Lung (tissue), 12 donors: ENCODE data around the gene PTGER4. TPM values are rescaled to one million over a fixed set of nuclear protein-coding genes. Genes with fewer than 3 reads are reported as not detected.

Experiments
- ATAC-seq: fragments of 200-7000 bp; cut with Tn5 transposase; one replicate; pipeline ENCODE4 v1.9.1; 2020; ENCODE audit warnings: moderate number of reproducible peaks; ENCODE audit not compliant: insufficient read depth, low FRiP score
- DNase-seq, 3 donors: peaks; one replicate each; pipeline ENCODE4 v3.0.0-alpha.2; 2013 to 2017
- H3K27ac ChIP-seq, 2 donors: one replicate each; pipeline ENCODE4 v1.5.1; 2013; ENCODE audit warnings: mild to moderate bottlenecking in 2 of 2, moderate library complexity in 2 of 2, control low read depth in 1 of 2, inconsistent platforms in 1 of 2, low read depth in 1 of 2, low read length in 1 of 2
- H3K27me3 ChIP-seq, 3 donors: one replicate each; pipeline ENCODE4 v1.5.1; 2013; ENCODE audit warnings: low read length in 2 of 3; ENCODE audit not compliant: control insufficient read depth in 3 of 3, insufficient read depth in 3 of 3
- H3K36me3 ChIP-seq, 4 donors: one replicate each; pipeline ENCODE4 v1.5.1; 2013; ENCODE audit warnings: low read length in 4 of 4, mild to moderate bottlenecking in 1 of 4, moderate library complexity in 1 of 4; ENCODE audit not compliant: control insufficient read depth in 4 of 4, insufficient read depth in 4 of 4
- H3K4me1 ChIP-seq, 5 donors: one replicate each; pipeline ENCODE4 v1.5.1; 2013; ENCODE audit warnings: low read length in 5 of 5, mild to moderate bottlenecking in 2 of 5, moderate library complexity in 1 of 5; ENCODE audit not compliant: control insufficient read depth in 5 of 5, insufficient read depth in 5 of 5
- H3K4me3 ChIP-seq: one replicate; pipeline ENCODE4 v1.5.1; 2013; ENCODE audit warnings: mild to moderate bottlenecking, control low read depth, moderate library complexity
- H3K9ac ChIP-seq, 2 donors: one replicate each; pipeline ENCODE4 v1.5.1; 2013; ENCODE audit warnings: low read length in 2 of 2, control low read depth in 1 of 2; ENCODE audit not compliant: insufficient read depth in 1 of 2
- H3K9me3 ChIP-seq, 4 donors: one replicate each; pipeline ENCODE4 v1.5.1; 2013; ENCODE audit warnings: low read length in 3 of 4, mild to moderate bottlenecking in 1 of 4, moderate library complexity in 1 of 4; ENCODE audit not compliant: control insufficient read depth in 4 of 4, insufficient read depth in 3 of 4
- WGBS, 2 donors: extraction: QIAGEN DNeasy Blood & Tissue Kit; methylation state at CpG; one replicate each; pipeline ENCODE4 v1.1.7; 2013; 5-methylcytosine and 5-hydroxymethylcytosine counted together
- polyA plus RNA-seq, 2 donors: library from polyadenylated mRNA; stranded (reverse); fragments of 200-250 nt; gene quantifications; one replicate each; pipeline ENCODE4 v1.2.1, GENCODE V29; 2013
- total RNA-seq, 2 donors: library from RNA; depleted of rRNA in 1 of 2; stranded (reverse); fragments of >200 nt in 1 of 2; gene quantifications; one replicate each; pipeline ENCODE4 v1.2.1, GENCODE V29; 2014 to 2021
- TF ChIP-seq, protein P1 (sequence below): IDR thresholded peaks from 2 replicates; pipeline ENCODE4 v1.5.1; 2012; ENCODE audit warnings: mild to moderate bottlenecking; ENCODE audit errors: control extremely low read depth, extremely low read depth
- donor health status: control.
- donor health status: control.
- donor health status: Bipolar disorder and iron deficiency.
- donor health status: healthy.
- donor health status: DM: yes; HTN: yes; CAD: no.

Gene PTGER4
- total and polyA plus RNA-seq, 4 donors: 3.9 to 33.6 (median 29.1) TPM

- H3K36me3 ChIP-seq: no peaks in the 10 kb centered on the region
Measured at GRCh38 chr5:40648150-40648549, 31.6 kb upstream of the PTGER4 start.

DNA sequence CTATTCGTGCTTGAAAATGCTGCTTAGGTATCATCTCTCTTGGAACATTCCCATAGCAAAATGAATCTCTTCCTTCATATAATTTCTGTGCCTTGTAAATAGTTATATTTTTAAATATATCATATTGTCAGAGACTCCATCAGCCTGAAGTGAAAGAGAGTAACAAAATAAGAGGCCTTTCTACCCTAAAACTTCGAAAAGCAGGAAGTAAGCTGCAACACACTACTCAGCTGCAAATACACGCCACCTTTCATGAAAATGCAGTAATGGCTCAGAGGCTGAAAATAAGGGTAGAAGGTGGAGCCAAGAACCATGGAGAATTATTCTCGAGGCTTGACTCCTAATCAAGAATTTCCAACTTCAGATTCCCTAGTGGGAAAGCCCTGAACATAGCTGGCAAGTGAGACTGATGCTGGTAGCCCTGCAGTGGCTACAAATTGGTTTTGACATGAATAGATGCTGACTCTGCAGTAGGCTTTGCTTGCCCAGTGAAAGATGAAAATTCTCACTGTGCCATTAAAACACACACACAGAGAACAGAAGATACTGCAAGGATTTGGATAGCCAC lies 30.2 kb upstream of the PTGER4 start:
- 51 to 70% methylated on average over 4 of the region's 4 CpGs for WGBS, 2 donors
- H3K27ac ChIP-seq: no peak overlapping the region
- no peaks in the 10 kb centered on the region for H3K36me3 ChIP-seq
- no peak for DNase-seq
- TF ChIP-seq, protein P1, sequence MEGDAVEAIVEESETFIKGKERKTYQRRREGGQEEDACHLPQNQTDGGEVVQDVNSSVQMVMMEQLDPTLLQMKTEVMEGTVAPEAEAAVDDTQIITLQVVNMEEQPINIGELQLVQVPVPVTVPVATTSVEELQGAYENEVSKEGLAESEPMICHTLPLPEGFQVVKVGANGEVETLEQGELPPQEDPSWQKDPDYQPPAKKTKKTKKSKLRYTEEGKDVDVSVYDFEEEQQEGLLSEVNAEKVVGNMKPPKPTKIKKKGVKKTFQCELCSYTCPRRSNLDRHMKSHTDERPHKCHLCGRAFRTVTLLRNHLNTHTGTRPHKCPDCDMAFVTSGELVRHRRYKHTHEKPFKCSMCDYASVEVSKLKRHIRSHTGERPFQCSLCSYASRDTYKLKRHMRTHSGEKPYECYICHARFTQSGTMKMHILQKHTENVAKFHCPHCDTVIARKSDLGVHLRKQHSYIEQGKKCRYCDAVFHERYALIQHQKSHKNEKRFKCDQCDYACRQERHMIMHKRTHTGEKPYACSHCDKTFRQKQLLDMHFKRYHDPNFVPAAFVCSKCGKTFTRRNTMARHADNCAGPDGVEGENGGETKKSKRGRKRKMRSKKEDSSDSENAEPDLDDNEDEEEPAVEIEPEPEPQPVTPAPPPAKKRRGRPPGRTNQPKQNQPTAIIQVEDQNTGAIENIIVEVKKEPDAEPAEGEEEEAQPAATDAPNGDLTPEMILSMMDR: no peak
- no peak for ATAC-seq
- H3K4me3 ChIP-seq: no peak overlapping the region
- no peaks in the 10 kb centered on the region for H3K27me3 ChIP-seq
- H3K9ac ChIP-seq: no peak overlapping the region
- no peaks in the 10 kb centered on the region for H3K4me1 ChIP-seq
- no peaks in the 10 kb centered on the region for H3K9me3 ChIP-seq

More at GRCh38 chr5:40648150-40648549, 31.6 kb upstream of the PTGER4 start:
- DNase-seq (no peak), ATAC-seq (no peak)
- Histone ChIP-seq H3K27me3 (no peaks in the 10 kb centered on the region), H3K9me3 (no peaks in the 10 kb centered on the region), H3K9ac (no peak overlapping the region), H3K27ac (no peak overlapping the region), H3K4me3 (no peak overlapping the region), H3K4me1 (no peaks in the 10 kb centered on the region)
- TF ChIP-seq, protein P1: no peak
- 94 to 98% methylated on average over 1 of the region's 1 CpG for WGBS, 2 donors

GRCh38 chr5:40651201-40651600 lies 28.5 kb upstream of the PTGER4 start:
- ATAC-seq: no peak
- H3K4me1 ChIP-seq: no peaks in the 10 kb centered on the region
- H3K36me3 ChIP-seq: no peaks in the 10 kb centered on the region
- H3K4me3 ChIP-seq: no peak overlapping the region
- WGBS, 2 donors: 97 to 99% methylated on average over 3 of the region's 3 CpGs
- no peaks in the 10 kb centered on the region for H3K27me3 ChIP-seq
- DNase-seq: no peak
- no peak overlapping the region for H3K9ac ChIP-seq
- no peaks in the 10 kb centered on the region for H3K9me3 ChIP-seq
- H3K27ac ChIP-seq: no peak overlapping the region
- TF ChIP-seq, protein P1: no peak
